HG03571 (cell line): ENCODE data around the gene TRAF3.

Experiments
- ATAC-seq: cut with Tn5 transposase; IDR thresholded peaks from one replicate; pipeline ENCODE4 v1.9.1; 2021; ENCODE audit not compliant: unreplicated experiment

The TRAF3 gene

DNA sequence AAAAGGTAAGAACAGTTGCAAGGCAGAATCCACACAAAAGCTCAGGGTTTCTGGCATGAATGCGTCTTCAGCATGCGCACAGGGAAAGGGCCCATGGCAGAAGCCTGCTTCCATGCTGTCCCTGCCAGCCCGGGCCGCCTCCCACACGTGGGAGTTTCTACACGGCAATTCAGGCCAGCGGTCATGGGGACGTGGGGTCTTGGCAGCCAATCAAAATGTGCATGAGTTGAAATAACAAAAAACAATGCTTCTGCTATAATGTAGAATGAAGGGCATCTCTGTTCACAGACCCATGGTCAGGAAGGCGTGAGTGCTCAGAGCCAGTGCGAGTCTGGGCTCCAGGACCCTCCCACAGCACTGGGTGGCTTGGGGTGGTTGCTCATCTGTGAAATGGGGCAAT, 173.8 kb downstream of the TRAF3 start:
- ATAC-seq, result no peak

DNA sequence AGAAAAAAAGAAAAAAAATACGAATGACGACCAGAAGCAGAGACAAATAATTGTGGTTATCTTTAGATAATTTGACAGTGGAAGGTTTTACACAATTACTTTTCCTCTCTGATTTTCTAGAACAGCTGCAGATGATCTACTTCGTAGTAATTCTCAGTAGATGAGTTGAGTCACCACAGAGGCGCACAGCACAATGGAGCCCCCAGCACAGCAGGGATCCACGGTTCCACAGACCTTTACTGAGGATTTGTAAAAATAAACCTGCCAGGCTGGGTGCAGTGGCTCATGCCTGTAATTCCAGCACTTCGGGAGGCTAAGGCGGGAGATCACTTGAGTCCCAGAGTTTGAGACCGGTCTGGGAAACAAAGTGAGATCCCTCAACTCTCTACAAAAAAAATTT, 174.6 kb downstream of the TRAF3 start:
- ATAC-seq, result no peak

- ATAC-seq, result no peak
Observed at GRCh38 chr14:102952276-102952675, 175.0 kb downstream of the TRAF3 start.

DNA sequence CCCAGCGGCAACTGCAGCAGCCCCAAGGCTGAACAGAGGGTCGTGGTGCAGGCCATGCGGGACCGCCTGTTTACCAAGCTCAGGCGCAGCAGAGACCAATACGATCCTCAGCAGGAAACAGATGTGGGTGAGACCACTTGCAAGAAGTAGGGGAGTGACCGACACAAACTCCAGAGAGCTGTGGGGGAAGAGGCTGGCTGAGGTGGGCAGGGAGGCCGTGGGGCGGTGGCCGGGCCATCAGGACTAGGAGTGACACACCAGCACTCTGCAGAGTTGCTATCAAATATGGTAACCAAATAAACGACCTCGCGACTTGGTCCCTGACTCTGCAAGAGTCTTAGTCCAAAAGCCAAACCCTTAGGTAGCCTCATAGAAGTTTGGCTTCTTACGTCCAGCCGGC, 175.9 kb downstream of the TRAF3 start:
- ATAC-seq, result no peak

DNA sequence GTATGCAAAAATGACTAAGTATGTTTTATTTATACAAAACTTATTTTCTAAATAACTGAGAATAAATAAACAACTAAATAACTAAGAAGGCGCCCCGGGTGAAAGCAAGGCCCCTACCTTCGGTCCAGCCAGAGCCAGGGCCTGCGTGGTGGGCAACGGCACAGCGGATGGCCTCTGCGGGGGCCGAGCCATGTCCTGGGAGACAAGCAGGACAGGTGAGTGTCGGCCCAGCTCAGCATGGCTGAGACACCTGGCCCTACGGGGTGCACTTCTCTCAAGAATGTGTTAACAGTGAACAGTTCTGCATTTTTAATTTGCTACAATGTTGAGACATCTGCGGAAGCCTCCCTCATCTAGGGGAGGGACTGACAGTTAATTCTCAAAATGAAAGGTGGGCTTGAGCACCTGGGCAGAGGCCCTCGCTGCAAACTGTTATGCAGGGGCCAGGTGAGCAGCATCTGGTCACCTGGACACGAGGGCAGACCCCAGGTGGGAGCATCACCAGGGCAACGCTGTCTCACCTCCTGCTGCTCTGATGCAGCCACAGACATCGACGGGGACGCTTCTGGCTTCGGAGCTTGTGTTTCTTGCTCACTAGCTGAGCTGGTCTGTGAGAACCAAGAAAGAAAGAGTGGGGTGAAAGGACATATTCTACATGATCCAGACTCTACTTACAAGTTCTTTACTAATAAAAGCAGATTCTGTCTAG, 177.0 kb downstream of the TRAF3 start:
- ATAC-seq, result no peak

- ATAC-seq, result no peak
Observed at GRCh38 chr14:102955636-102956408, 178.6 kb downstream of the TRAF3 start.

- no peak for ATAC-seq
Observed at GRCh38 chr14:102957222-102957621, 180.0 kb downstream of the TRAF3 start.

DNA sequence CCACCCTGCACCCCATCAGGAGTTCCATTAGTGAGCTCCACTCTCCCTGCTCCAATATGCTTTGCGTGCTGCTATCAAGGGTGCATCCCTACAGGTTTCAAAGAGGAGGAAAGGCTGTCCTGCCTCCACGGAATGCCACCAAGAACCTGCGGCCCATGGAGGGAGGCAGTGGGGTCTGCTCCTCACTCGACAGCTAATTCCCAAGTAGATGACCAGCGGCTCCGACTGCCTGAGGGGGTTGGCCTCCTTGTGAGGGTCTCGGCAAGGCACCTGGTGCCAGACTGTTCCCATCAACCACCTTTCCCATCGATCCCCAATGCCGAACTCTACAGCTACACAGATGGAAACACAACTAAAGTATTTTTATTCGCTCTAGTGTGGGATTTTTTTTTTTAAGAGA, 181.2 kb downstream of the TRAF3 start:
- no peak for ATAC-seq
